NCI-H446 (cell line): ENCODE data around the gene EPS8L1.
"Not testable (repeated sequence)": the region's sequence is repeated elsewhere in the genome, so short reads cannot be mapped to it uniquely, and the experiment has no call there.

ENCODE experiments used
- DNase-seq, 2 experiments: peaks; one replicate each; lab custom pipeline; 2025; lab: John Stamatoyannopoulos, UW

EPS8L1 gene

GRCh38 chr19:55075371-55075998, at the start of gene EPS8L1:
EPS8L1 (plus strand) TSS chr19:55075869; CDS start chr19:55076445, 576 bp downstream.
- DNase-seq: no peak

DNA sequence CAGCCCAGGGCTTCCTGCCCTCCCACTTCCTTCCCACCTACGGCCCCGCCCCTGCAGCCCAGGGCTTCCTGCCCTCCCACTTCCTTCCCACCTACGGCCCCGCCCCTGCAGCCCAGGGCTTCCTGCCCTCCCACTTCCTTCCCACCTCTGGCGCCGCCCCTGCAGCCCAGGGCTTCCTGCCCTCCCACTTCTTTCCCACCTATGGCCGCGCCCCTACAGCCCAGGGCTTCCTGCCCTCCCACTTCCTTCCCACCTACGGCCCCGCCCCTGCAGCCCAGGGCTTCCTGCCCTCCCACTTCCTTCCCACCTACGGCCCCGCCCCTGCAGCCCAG, 48.6 kb upstream of the EPS8L1 start:
- DNase-seq: not testable (repeated sequence)

- no peak for DNase-seq
These were observed 48.0 kb upstream of the EPS8L1 start for GRCh38 chr19:55027472-55028337.

DNA sequence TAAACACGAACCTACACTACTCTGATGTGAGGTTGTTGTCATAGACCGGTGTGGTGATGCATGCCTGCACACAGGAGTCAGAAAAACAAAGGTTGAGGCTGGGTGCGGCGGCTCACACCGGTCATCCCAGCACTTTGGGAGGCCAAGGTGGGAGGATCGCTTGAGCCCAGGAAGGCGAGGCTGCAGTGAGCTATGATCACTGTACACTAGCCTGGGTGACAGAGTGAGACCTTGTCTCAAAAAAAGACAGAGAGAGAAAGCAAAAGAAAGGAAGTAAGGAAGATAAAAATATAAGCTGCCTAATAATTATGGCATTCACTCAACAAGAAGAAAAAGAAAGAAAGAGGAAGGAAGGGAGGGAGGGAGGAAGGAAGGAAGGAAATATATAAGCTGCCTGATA, 46.9 kb upstream of the EPS8L1 start:
- no peak for DNase-seq

GRCh38 chr19:55031178-55031577, 44.5 kb upstream of the EPS8L1 start:
- DNase-seq: no peak

DNA sequence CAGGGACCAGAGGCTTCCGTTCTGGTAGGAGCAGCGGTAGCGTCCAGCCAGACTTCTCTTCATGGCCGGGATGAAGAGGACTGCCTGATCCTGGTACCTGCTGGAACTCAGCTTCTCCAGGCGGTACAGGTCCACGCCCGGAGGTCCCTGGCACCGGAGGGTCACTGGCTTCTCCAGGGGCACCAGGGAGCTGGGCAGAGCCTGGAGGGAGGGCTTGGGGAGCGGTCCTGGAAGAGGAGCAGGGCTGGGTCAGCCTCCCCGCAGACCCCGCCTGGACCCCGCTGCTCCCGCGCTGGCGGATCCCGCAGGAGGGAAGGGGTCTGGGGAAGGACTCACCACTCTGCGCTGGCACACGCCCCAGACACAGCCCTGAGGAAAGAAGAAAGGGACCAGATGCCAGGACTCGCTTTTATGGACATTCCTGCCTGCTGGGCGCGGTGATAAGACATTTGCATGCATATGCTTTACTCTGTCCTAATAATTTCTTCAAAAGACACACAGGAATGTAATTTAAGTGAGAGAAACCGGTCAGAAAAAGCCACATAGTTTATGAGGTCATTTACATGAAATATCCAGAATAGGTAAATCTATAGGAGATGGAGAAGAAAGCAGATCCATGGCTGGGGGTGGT, 43.4 kb upstream of the EPS8L1 start:
- DNase-seq: no peak

DNA sequence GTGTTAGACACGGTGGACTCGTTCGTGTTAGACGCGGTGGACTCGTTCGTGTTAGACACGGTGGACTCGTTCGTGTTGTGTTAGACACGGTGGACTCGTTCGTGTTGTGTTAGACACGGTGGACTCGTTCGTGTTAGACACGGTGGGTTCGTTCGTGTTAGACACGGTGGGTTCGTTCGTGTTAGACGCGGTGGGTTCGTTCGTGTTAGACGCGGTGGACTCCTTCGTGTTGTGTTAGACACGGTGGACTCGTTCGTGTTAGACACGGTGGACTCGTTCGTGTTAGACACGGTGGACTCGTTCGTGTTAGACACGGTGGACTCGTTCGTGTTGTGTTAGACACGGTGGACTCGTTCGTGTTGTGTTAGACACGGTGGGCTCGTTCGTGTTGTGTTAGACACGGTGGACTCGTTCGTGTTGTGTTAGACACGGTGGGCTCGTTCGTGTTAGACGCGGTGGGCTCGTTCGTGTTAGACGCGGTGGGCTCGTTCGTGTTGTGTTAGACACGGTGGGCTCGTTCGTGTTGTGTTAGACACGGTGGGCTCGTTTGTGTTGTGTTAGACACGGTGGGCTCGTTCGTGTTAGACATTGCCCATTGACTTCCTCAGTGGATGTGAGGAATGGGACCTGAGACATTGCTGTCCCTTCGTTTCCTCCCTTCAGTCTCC, 42.6 kb upstream of the EPS8L1 start:
- not testable (repeated sequence) for DNase-seq

DNA sequence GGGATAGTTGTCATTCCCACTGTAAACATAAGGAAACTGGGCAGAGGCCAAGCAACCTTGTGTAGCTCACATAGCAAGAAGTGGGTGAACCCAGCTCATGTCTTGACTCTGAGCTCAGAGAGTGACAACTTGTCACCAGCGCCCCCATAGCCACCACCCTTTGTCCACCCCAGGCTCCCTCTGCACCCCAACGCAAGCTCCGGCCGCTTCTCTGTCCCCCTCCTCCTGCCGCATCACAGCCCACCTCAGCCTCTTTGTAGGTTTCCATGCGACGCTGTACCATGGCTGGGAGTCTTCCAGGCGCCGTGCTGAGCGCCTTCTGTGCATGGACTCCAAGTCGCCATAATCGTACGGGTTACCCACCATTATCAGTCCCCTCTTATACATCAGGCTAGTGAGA, 40.9 kb upstream of the EPS8L1 start:
- no peak for DNase-seq

DNA sequence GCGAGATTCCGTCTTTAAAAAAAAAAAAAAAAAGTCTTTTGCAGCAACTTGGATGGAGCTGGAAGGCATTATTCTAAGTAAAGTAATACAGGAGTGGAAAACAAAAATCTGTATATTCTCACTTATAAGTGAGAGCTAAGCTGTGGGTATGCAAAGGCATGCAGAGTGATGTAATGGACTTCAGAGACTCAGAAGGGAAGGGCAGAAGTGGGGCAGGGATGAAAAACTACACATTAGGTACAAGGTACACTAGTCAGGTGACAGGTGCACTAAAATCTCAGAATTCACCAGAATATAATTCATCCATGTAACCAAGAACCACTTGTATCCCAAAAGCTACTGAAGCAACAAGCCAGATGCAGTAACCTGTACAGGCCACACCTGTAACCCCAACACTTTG, 39.6 kb upstream of the EPS8L1 start:
- DNase-seq: no peak

DNA sequence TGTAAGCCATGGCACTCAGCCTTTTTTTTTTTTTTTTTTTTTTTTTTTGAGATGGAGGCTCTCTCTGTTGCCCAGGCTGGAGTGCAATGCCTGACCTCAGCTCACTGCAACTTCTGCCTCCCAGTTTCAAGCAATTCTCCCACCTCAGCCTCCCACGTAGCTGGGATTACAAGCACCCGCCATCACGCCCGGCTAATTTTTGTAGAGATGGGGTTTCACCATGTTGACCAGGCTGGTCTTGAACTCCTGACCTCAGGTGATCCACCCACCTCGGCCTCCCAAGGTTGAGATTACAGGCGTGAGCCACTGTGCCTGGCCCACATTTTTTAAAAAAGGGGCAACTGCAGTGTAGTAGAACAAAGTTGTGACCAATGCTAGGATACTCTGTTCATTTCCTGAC, 38.1 kb upstream of the EPS8L1 start:
- DNase-seq: not testable (repeated sequence)

- DNase-seq: not testable (repeated sequence)
These were observed 35.0 kb upstream of the EPS8L1 start for GRCh38 chr19:55040654-55041053.

DNA sequence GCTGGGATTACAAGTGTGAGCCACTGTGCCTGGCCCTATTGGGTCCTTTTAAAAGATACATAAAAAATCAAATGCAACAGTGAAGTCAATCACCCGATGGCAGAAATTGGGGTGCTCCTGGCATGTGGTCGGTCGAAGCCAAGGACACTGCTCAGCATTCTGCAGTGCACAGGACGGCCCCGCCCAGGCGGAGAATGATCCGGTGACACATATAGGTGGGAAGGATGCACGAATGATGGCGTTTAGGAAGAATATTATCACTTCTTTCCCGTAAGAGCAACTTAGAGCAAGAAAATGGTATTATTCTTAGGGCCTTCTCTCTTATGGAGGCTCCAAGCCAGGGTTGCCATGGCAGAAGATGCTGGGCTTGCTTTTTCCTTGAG, 34.4 kb upstream of the EPS8L1 start:
- DNase-seq: no peak

GRCh38 chr19:55041627-55042343, 33.9 kb upstream of the EPS8L1 start:
- no peak for DNase-seq

- DNase-seq: no peak
These were observed 33.4 kb upstream of the EPS8L1 start for GRCh38 chr19:55042344-55042678.

DNA sequence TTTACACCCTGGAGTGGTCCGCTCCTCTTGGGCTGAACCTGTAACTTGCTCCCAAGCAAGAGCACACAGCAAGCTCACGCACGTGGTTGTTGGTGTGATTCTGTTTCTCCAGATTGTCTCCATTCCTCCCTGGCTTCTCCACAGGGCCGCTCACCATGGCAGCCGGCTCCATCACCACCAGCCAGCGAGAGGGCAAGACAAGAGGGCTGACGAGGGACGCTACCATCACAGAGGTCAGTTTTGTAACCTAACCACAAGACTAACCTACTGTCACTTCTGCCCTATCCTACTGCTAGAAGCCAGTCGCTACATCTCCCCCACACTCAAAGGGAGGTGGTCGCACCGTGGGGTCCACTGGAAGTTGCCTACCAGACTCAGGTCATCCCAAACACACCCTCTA, 33.0 kb upstream of the EPS8L1 start:
- DNase-seq: no peak

- DNase-seq: no peak
These were observed 31.4 kb upstream of the EPS8L1 start for GRCh38 chr19:55044286-55044685.

DNA sequence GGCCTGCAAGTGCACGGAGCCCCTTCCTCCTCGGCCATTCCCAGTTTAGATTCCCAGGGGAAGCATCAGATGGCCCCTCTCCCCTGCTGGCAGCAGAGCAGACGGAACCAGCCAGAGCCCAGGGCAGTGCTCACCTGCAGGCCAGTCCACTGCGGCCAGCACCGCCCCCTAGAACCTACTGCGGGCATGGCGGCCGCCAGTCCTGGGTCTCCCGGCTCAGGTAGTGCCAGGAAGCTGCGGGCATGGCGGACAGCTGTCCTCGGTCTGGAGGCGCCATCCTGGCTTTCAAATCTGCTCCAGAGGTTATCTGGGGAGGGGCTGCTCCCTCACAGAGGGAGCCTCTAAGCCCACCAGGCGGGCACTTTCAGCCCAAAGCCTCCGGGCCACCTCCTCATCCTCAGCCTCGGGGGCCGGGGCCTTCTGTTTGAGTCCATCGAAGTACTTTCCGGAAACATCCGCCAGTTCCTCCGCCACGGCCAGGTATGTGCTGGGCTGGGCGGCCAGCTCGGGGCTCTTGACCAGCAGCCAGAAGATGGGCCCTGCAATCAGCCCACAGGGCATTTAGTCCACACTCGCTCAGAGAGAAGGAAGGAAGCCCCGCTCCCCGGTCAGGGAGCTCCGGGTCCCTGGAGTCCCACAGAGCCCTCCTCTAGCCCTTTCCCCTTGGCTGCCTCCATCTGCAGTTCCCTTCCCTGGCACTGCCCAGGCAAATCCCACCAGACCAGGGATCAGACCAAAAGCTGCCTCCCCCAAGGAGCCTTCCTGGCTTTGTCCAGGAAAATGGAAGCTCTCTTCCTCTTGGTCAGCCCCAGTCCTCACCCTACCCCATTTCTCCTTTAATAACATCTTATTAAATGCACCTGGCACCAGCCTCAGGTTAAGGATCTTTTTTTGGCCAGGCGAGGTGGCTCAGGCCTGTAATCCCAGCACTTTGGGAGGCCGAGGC, 30.6 kb upstream of the EPS8L1 start:
- DNase-seq: no peak

DNA sequence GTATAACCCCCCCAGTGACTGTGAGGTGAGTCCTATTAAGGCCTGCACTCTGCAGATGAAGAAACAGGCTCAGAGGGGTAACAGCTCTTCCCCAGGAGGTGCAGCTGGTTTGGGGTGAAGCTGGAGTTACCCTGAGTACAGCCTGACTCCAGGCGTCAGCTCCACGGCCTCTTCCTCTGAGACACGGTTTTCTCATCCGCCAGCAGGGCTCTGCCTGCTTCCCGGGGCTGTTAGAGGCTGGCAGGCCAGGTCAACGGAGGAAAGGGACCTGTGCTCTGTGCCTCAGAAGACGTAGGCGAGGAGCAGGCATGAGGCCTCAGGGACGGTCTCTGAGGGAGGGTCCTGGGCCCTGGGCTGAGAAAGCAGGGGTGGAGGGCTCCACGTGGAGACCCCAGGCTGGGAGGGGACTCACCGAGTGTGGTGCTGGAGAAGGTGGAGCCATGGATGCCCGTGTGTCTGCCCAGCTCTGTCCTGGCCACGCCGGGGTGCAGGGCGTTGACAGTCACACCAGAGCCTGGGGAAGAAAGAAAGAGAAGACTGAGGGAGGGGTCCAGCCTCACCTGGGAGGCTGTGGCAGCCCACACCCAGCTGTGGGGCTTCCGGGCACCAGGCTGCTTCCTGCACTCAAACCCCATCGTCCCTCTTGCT, 28.6 kb upstream of the EPS8L1 start:
- DNase-seq: no peak

- DNase-seq: no peak
These were observed 27.7 kb upstream of the EPS8L1 start for GRCh38 chr19:55047951-55048350.

DNA sequence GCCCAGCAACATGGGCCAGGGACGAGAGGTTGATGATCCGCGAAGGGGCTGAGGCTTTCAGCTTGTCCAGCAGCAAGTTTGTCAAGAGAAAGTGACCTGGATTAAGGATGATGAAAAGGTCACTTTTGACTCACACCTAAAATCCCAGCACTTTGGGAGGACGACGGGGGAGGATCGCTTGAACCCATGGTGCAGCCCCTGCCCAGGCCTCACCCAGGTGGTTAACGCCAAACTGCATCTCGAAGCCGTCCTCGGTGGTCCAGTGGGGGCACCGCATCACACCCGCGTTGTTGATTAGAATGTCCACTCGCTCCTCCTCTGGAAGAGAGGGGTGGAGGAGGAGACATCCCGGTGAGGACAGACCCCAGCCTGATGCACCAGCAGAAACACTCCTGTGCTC, 27.2 kb upstream of the EPS8L1 start:
- DNase-seq: no peak
